ENCODE data around the gene SSH2. TPM values are rescaled to one million over a fixed set of nuclear protein-coding genes. Genes with fewer than 3 reads are reported as not detected.

Gene SSH2
- total RNA-seq, 1 donor from 2014 or later = 72.0 TPM

- Histone ChIP-seq H3K9me3 (no peaks in the 10 kb centered on the region), H3K27me3 (no peaks in the 10 kb centered on the region), H3K4me3 (no peak overlapping the region), H3K36me3 (no peaks in the 10 kb centered on the region), H3K4me1 (peaks cover 20% of the 10 kb centered on the region), H3K27ac (no peak overlapping the region)
- intact Hi-C loops (cut with DNase I) = no loop called here
- ATAC-seq = no peak
- peak; percentile 26 for DNase-seq
- no peak for TF ChIP-seq CTCF (IDR thresholded peaks at IDR 0.05)
Observed at GRCh38 chr17:29610395-29610794, 319.6 kb downstream of the SSH2 start.

GRCh38 chr17:29608986-29609385, 321.0 kb downstream of the SSH2 start:
- H3K36me3 ChIP-seq = no peaks in the 10 kb centered on the region
- DNase-seq = peak; percentile 57
- TF ChIP-seq CTCF (IDR thresholded peaks at IDR 0.05) = no peak
- no peaks in the 10 kb centered on the region for H3K9me3 ChIP-seq
- ATAC-seq = no peak
- H3K27me3 ChIP-seq = no peaks in the 10 kb centered on the region
- no peak overlapping the region for H3K27ac ChIP-seq
- intact Hi-C loops (cut with DNase I) = no loop called here
- H3K4me3 ChIP-seq = no peak overlapping the region
- peaks cover 9% of the 10 kb centered on the region for H3K4me1 ChIP-seq

- intact Hi-C loops (cut with DNase I) = no loop called here
- no peaks in the 10 kb centered on the region for H3K9me3 ChIP-seq
- ATAC-seq (peak; percentile 8), DNase-seq (no peak)
- no peaks in the 10 kb centered on the region for H3K4me1 ChIP-seq
- TF ChIP-seq CTCF (IDR thresholded peaks at IDR 0.05) = no peak
- H3K36me3 ChIP-seq = no peaks in the 10 kb centered on the region
- H3K27me3 ChIP-seq = no peaks in the 10 kb centered on the region
- H3K27ac ChIP-seq = no peak overlapping the region
- H3K4me3 ChIP-seq = no peak overlapping the region
Observed at GRCh38 chr17:29607557-29608195, 322.4 kb downstream of the SSH2 start.

- H3K27ac ChIP-seq = no peak overlapping the region
- no peaks in the 10 kb centered on the region for H3K27me3 ChIP-seq
- no peaks in the 10 kb centered on the region for H3K4me1 ChIP-seq
- no peaks in the 10 kb centered on the region for H3K36me3 ChIP-seq
- no peak overlapping the region for H3K4me3 ChIP-seq
- TF ChIP-seq CTCF (IDR thresholded peaks at IDR 0.05) = no peak
- DNase-seq (no peak), ATAC-seq (no peak)
- intact Hi-C loops (cut with DNase I) = no loop called here
- H3K9me3 ChIP-seq = no peaks in the 10 kb centered on the region
Observed at GRCh38 chr17:29603109-29603674, 326.8 kb downstream of the SSH2 start.

GRCh38 chr17:29597361-29598172, 332.5 kb downstream of the SSH2 start:
- intact Hi-C loops (cut with DNase I) = no loop called here
- Histone ChIP-seq H3K9me3 (no peaks in the 10 kb centered on the region), H3K4me1 (peaks cover 9% of the 10 kb centered on the region), H3K27ac (no peak overlapping the region), H3K4me3 (no peak overlapping the region), H3K27me3 (no peaks in the 10 kb centered on the region), H3K36me3 (no peaks in the 10 kb centered on the region)
- no peak for TF ChIP-seq CTCF (IDR thresholded peaks at IDR 0.05)
- no peak for ATAC-seq
- no peak for DNase-seq
